ENCODE measurements around the gene TNS1. TPM values are rescaled to one million over a fixed set of nuclear protein-coding genes. Genes with fewer than 3 reads are reported as not detected.

Gene TNS1
- total and polyA plus RNA-seq, 4 donors: 67.0 to 377 (median 208) TPM

- H3K27ac ChIP-seq (ENCODE audit: low read depth in 1 of 2, low read length in 1 of 2): peak overlapping the region in 1 of 2 donors; percentile 18
- no peak for TF ChIP-seq CTCF (IDR thresholded peaks at IDR 0.05; ENCODE audit: control extremely low read depth, extremely low read depth)
- H3K4me3 ChIP-seq: no peak overlapping the region
- H3K36me3 ChIP-seq (ENCODE audit: control insufficient read depth in 4 of 4, insufficient read depth in 4 of 4, low read length in 4 of 4): peaks cover 0 to 7% (median under 1%) of the 10 kb centered on the region in 4 donors
- H3K4me1 ChIP-seq (ENCODE audit: control insufficient read depth in 5 of 5, insufficient read depth in 5 of 5, low read length in 5 of 5): peaks cover 0 to 23% (median 13%) of the 10 kb centered on the region in 5 donors
- no peak overlapping the region for H3K9ac ChIP-seq (ENCODE audit: insufficient read depth in 1 of 2, low read length in 2 of 2)
- no peak for ATAC-seq (ENCODE audit: insufficient read depth, low FRiP score)
- H3K9me3 ChIP-seq (ENCODE audit: control insufficient read depth in 4 of 4, insufficient read depth in 3 of 4, low read length in 3 of 4): no peaks in the 10 kb centered on the region
- H3K27me3 ChIP-seq (ENCODE audit: control insufficient read depth in 3 of 3, insufficient read depth in 3 of 3, low read length in 2 of 3): no peaks in the 10 kb centered on the region
- WGBS, 2 donors: 68 to 84% methylated on average over 5 of the region's 5 CpGs
- DNase-seq: no peak
Observed at GRCh38 chr2:217792626-217793527, 209.9 kb downstream of the TNS1 start.

GRCh38 chr2:217791551-217791950, 211.2 kb downstream of the TNS1 start:
- no peak overlapping the region for H3K27ac ChIP-seq (ENCODE audit: low read depth in 1 of 2, low read length in 1 of 2)

GRCh38 chr2:217790681-217791392, 212.0 kb downstream of the TNS1 start:
- peaks cover 0 to 11% (median 6%) of the 10 kb centered on the region in 5 donors for H3K4me1 ChIP-seq (ENCODE audit: control insufficient read depth in 5 of 5, insufficient read depth in 5 of 5, low read length in 5 of 5)
- no peaks in the 10 kb centered on the region for H3K9me3 ChIP-seq (ENCODE audit: control insufficient read depth in 4 of 4, insufficient read depth in 3 of 4, low read length in 3 of 4)
- 77 to 82% methylated on average over 5 of the region's 5 CpGs for WGBS, 2 donors
- H3K36me3 ChIP-seq (ENCODE audit: control insufficient read depth in 4 of 4, insufficient read depth in 4 of 4, low read length in 4 of 4): peaks cover 0 to 5% (median under 1%) of the 10 kb centered on the region in 4 donors
- peak overlapping the region in 1 of 2 donors; percentile 33 for H3K27ac ChIP-seq (ENCODE audit: low read depth in 1 of 2, low read length in 1 of 2)
- H3K9ac ChIP-seq (ENCODE audit: insufficient read depth in 1 of 2, low read length in 2 of 2): no peak overlapping the region
- ATAC-seq (ENCODE audit: insufficient read depth, low FRiP score) (no peak), DNase-seq (no peak)
- no peaks in the 10 kb centered on the region for H3K27me3 ChIP-seq (ENCODE audit: control insufficient read depth in 3 of 3, insufficient read depth in 3 of 3, low read length in 2 of 3)
- TF ChIP-seq CTCF (IDR thresholded peaks at IDR 0.05; ENCODE audit: control extremely low read depth, extremely low read depth): no peak
- no peak overlapping the region for H3K4me3 ChIP-seq

More at GRCh38 chr2:217791551-217791950, 211.2 kb downstream of the TNS1 start:
- ATAC-seq (ENCODE audit: insufficient read depth, low FRiP score) (no peak), DNase-seq (no peak)
- no peak for TF ChIP-seq CTCF (IDR thresholded peaks at IDR 0.05; ENCODE audit: control extremely low read depth, extremely low read depth)
- Histone ChIP-seq H3K36me3 (ENCODE audit: control insufficient read depth in 4 of 4, insufficient read depth in 4 of 4, low read length in 4 of 4) (peaks cover 0 to 5% (median under 1%) of the 10 kb centered on the region in 4 donors), H3K4me1 (ENCODE audit: control insufficient read depth in 5 of 5, insufficient read depth in 5 of 5, low read length in 5 of 5) (peaks cover 0 to 16% (median 6%) of the 10 kb centered on the region in 5 donors), H3K9ac (ENCODE audit: insufficient read depth in 1 of 2, low read length in 2 of 2) (no peak overlapping the region), H3K9me3 (ENCODE audit: control insufficient read depth in 4 of 4, insufficient read depth in 3 of 4, low read length in 3 of 4) (no peaks in the 10 kb centered on the region), H3K27me3 (ENCODE audit: control insufficient read depth in 3 of 3, insufficient read depth in 3 of 3, low read length in 2 of 3) (no peaks in the 10 kb centered on the region), H3K4me3 (no peak overlapping the region)
- 82 to 87% methylated on average over 2 of the region's 2 CpGs for WGBS, 2 donors
